Measurements from ENCODE around the gene MED15. TPM values are rescaled to one million over a fixed set of nuclear protein-coding genes. Genes with fewer than 3 reads are reported as not detected.

Gene MED15
- polyA plus RNA-seq, 2 of the 4 experiments (the other 2 are of a cell fraction): 10.7 to 29.7 TPM

- WGBS (ENCODE audit: missing lambda C conversion rate): 94% methylated on average over 13 of the region's 13 CpGs
- no peaks in the 10 kb centered on the region for H3K9me3 ChIP-seq
- POLR2A ChIA-PET: interaction anchor here (0.6 kb wide), 1 partner anchor 70 kb away, joined by 4 read pairs; the partner anchor contains the start of gene KLHL22
- FAIRE-seq (no peak), DNase-seq (ENCODE audit: low read depth in 1 of 2, low spot score in 1 of 2) (no peak), ATAC-seq (no peak)
- no peak overlapping the region for H3K4me3 ChIP-seq
- TF ChIP-seq ESRRA (IDR thresholded peaks at IDR 0.05; ENCODE audit: borderline replicate concordance, low read length) (no peak), KDM1A (IDR thresholded peaks at IDR 0.05; ENCODE audit: low read depth) (no peak), POLR2A (IDR thresholded peaks at IDR 0.05; ENCODE audit: low read length) (no peak), HOXA7 (CRISPR knock-in tag; IDR thresholded peaks at IDR 0.05) (no peak), ZFP36 (IDR thresholded peaks at IDR 0.05; ENCODE audit: borderline replicate concordance, partially characterized antibody) (no peak), ELK1 (IDR thresholded peaks at IDR 0.05; ENCODE audit: low read depth, low read length) (no peak), HEYL (CRISPR knock-in tag; IDR thresholded peaks at IDR 0.05) (no peak), PHF8 (IDR thresholded peaks at IDR 0.05; ENCODE audit: borderline replicate concordance, low read depth) (no peak)
- CTCF ChIA-PET: interaction anchor here (0.5 to 4.2 kb wide), 28 partner anchors 11 to 196 kb away, joined by 3 to 43 read pairs (median 5); no protein-coding TSS in a partner anchor
- no peak overlapping the region for H3K4me2 ChIP-seq
- H3K4me1 ChIP-seq: peaks cover 55% of the 10 kb centered on the region
- H3K27ac ChIP-seq: peak overlapping the region in 1 of 2 experiments; percentile 31; a peak in 1 of 6 replicates
Observed at GRCh38 chr22:20565079-20565734, 57.8 kb downstream of the MED15 start.

GRCh38 chr22:20565761-20566160 lies 58.4 kb downstream of the MED15 start:
- POLR2A ChIA-PET: interaction anchor here (0.6 kb wide), 1 partner anchor 70 kb away, joined by 4 read pairs; the partner anchor contains the start of gene KLHL22

GRCh38 chr22:20566420-20567260 lies 59.2 kb downstream of the MED15 start:
- no peak for TF ChIP-seq FOXS1 (CRISPR knock-in tag; IDR thresholded peaks at IDR 0.05)
- TF ChIP-seq NFE2L2 (conservative IDR thresholded peaks at IDR 0.05; ENCODE audit: low read length): no peak
- no peak for TF ChIP-seq JUN (IDR thresholded peaks at IDR 0.05)
- no peak for TF ChIP-seq HOXB5 (CRISPR knock-in tag; IDR thresholded peaks at IDR 0.05)
- TF ChIP-seq CBX2 (IDR thresholded peaks at IDR 0.05; ENCODE audit: borderline replicate concordance, low read depth): no peak
- no peak for TF ChIP-seq RFX5 (IDR thresholded peaks at IDR 0.05)
- TF ChIP-seq BHLHE40 (IDR thresholded peaks at IDR 0.05; ENCODE audit: low read depth, low read length): no peak
- no peak for TF ChIP-seq MAZ (IDR thresholded peaks at IDR 0.05; ENCODE audit: borderline replicate concordance, low read depth, low read length)
- TF ChIP-seq, protein P1, sequence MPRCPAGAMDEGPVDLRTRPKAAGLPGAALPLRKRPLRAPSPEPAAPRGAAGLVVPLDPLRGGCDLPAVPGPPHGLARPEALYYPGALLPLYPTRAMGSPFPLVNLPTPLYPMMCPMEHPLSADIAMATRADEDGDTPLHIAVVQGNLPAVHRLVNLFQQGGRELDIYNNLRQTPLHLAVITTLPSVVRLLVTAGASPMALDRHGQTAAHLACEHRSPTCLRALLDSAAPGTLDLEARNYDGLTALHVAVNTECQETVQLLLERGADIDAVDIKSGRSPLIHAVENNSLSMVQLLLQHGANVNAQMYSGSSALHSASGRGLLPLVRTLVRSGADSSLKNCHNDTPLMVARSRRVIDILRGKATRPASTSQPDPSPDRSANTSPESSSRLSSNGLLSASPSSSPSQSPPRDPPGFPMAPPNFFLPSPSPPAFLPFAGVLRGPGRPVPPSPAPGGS (IDR thresholded peaks at IDR 0.05): no peak
- TF ChIP-seq CBX8 (IDR thresholded peaks at IDR 0.05): no peak
- TF ChIP-seq MAX (IDR thresholded peaks at IDR 0.05): no peak
- no peak for TF ChIP-seq KDM1A (IDR thresholded peaks at IDR 0.05; ENCODE audit: low read depth)
- ATAC-seq (peak in 1 of 2 experiments; percentile 9; a peak in 2 of 6 replicates), FAIRE-seq (no peak), DNase-seq (ENCODE audit: low read depth in 1 of 2, low spot score in 1 of 2) (peak in 1 of 2 experiments; percentile 41)
- 68% methylated on average over 11 of the region's 14 CpGs for WGBS (ENCODE audit: missing lambda C conversion rate)
- POLR2A ChIA-PET: no interaction called here
- peaks cover 67% of the 10 kb centered on the region for H3K4me1 ChIP-seq
- H3K4me2 ChIP-seq: peak overlapping the region; percentile 59
- peak overlapping the region; percentile 63 to 83 for H3K27ac ChIP-seq
- H3K9me3 ChIP-seq: no peaks in the 10 kb centered on the region
- CTCF ChIA-PET: interaction anchor here (0.8 to 2.9 kb wide), 7 partner anchors 8 to 148 kb away, joined by 3 to 10 read pairs (median 3); no protein-coding TSS in a partner anchor
- no peak overlapping the region for H3K4me3 ChIP-seq

More at GRCh38 chr22:20565761-20566160, 58.4 kb downstream of the MED15 start:
- DNase-seq (ENCODE audit: low read depth in 1 of 2, low spot score in 1 of 2): no peak
- Histone ChIP-seq H3K4me3 (no peak overlapping the region), H3K4me1 (peaks cover 61% of the 10 kb centered on the region), H3K4me2 (no peak overlapping the region), H3K9me3 (no peaks in the 10 kb centered on the region), H3K27ac (peak overlapping the region in 1 of 2 experiments; percentile 31; a peak in 1 of 6 replicates)
- CTCF ChIA-PET: interaction anchor here (0.5 to 4.2 kb wide), 12 partner anchors 10 to 195 kb away, joined by 3 to 43 read pairs (median 6); no protein-coding TSS in a partner anchor
- no peak for ATAC-seq
- WGBS (ENCODE audit: missing lambda C conversion rate): 79% methylated on average over 4 of the region's 4 CpGs
- TF ChIP-seq BHLHE40 (IDR thresholded peaks at IDR 0.05; ENCODE audit: low read depth, low read length): no peak
- TF ChIP-seq, protein P2, sequence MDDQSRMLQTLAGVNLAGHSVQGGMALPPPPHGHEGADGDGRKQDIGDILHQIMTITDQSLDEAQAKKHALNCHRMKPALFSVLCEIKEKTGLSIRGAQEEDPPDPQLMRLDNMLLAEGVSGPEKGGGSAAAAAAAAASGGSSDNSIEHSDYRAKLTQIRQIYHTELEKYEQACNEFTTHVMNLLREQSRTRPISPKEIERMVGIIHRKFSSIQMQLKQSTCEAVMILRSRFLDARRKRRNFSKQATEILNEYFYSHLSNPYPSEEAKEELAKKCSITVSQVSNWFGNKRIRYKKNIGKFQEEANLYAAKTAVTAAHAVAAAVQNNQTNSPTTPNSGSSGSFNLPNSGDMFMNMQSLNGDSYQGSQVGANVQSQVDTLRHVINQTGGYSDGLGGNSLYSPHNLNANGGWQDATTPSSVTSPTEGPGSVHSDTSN (IDR thresholded peaks at IDR 0.05): no peak
- FAIRE-seq: no peak

Data from A549 (cell line).